HG03060 (cell line): Measurements from ENCODE around the gene COQ2.
"Not testable (repeated sequence)": the region's sequence is repeated elsewhere in the genome, so short reads cannot be mapped to it uniquely, and the experiment has no call there.

ENCODE experiments used
- ATAC-seq: cut with Tn5 transposase; IDR thresholded peaks from one replicate; pipeline ENCODE4 v1.9.1; 2021; ENCODE audit warnings: low read depth, moderate number of reproducible peaks; ENCODE audit not compliant: unreplicated experiment

The COQ2 gene, protein sequence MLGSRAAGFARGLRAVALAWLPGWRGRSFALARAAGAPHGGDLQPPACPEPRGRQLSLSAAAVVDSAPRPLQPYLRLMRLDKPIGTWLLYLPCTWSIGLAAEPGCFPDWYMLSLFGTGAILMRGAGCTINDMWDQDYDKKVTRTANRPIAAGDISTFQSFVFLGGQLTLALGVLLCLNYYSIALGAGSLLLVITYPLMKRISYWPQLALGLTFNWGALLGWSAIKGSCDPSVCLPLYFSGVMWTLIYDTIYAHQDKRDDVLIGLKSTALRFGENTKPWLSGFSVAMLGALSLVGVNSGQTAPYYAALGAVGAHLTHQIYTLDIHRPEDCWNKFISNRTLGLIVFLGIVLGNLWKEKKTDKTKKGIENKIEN

DNA sequence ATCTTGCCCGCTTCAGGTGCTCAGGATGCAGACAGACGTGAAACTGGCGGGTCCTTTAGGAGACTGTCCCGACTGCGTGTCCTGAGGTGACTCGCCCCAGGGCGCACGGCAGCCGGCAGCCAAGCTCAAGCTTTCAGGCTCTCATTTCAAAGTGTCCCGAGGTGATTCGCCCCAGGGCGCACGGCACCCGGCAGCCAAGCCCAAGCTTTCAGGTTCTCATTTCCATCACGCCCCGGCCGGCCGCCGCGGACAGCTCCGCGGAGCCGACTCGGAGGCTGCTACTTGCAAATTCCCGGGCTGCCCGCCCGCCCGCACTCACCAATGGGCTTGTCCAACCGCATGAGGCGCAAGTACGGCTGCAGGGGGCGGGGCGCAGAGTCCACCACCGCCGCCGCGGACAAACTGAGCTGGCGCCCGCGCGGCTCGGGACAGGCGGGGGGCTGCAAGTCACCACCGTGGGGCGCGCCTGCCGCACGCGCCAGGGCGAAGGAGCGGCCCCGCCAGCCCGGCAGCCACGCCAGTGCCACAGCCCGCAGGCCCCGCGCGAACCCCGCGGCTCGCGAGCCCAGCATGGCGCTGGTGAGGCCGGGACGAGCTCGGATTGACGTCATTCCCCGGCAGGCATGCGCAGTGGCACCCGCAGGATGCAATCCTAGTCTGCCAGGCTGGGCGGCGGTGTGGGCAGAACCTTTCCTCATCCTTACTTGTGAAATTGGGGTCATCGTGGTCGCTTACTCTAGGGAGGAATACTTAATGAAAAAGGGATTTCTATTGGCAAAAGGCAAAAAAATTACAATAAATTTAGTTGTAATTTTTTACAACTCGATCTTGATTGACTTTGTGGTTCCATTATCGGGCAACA is at the start of gene COQ2:
COQ2 (minus strand) TSS at position 606 of the 862 bp plus-strand sequence; CDS start at position 572, 34 bp downstream.
- ATAC-seq: peak; percentile 70

DNA sequence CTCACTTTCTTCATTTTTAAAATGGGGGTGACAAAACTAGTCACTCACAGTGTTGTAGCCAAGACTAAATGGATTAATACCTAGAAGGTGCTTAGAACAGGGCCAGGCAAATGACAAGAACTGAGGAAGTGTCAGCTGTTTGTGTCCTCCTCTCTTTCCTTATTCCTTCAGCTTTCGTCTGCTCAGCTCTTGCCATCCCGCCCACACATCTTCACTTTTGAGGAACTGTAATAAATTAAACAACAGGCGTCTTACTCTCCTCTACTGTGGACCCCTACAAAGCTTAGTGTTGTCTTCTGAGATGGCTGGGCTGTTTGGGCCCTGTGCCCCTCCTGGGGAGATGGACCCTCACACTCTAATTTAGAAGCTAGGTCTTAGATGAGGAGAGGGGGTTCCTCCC is 47.4 kb upstream of the COQ2 start:
- no peak for ATAC-seq

DNA sequence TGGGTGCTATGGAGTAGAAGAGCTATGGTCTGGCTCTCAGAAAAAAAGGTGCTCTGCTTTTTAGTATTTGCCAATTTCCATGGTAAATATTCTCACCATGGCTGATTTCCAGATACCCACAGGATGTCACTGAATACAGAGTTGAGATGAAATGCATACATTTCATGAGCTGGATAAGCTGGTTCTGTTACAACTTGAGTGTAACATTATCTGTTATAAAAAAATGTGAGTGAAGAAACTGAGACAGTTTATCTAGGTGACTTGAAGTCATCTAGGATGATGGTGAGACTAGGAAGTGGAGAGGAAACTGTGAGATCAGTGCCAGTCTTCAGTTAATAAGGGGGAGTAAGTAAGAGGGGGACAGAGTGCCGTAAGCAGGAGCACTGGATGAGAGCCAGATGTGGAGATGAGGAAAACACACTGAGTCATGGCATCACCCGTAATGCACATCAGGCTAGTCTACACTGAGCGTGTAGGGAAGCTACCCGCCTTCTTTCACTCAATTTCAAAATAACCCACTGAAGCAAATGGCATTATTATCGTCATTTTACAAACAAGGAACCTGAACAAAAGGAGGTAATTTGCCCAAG is 45.0 kb upstream of the COQ2 start:
- no peak for ATAC-seq

DNA sequence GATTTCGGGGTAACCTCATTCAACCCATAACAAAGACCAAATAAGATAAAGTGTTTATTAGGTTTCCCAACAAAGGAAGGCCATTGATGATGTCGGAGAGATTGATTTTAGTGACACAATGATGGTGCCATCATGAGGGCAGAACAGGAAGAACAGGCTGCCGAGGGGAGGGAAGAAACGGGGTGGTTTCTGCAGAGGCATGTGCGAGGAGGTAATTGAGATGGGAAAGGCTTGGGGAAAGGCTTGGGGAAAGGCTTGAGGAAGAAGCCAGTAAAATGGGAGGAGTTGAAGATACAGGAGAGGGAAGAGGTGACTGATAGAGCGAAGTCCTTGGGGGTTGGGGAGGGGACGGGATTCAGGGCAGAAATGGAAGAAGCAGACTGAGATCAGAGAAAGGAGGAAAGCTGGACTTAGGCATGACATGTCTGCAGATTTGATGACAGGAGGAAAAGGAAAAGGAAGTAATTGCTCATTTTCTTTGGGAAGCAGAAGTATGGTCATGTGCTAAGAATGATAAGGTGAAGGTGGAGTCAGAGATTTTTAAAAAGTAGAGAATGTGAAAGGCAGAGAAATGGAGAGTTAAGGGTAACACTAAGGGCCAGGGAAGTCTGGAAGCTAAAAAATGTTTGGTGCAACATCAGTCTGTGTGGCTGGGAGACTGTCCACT is 44.1 kb upstream of the COQ2 start:
- ATAC-seq: no peak

DNA sequence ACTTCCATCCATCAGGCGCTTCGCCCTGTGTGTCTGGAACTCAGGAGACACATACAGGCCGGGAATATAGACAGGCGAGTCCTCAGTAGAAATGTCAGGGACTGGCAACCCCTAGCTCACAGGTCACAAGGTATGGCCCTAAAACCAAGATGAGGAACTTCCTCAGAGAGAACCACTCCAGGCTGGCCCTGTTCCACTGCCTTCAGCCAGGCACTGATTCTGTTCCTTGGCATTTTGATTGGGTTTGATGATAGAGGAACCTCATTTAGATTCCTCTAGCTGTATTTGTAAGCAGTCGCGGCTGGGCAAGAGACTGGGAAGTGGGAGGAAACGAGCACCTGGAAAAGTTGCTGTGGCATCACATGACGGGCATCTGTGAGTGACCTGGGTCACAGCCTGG is 41.9 kb upstream of the COQ2 start:
- no peak for ATAC-seq

DNA sequence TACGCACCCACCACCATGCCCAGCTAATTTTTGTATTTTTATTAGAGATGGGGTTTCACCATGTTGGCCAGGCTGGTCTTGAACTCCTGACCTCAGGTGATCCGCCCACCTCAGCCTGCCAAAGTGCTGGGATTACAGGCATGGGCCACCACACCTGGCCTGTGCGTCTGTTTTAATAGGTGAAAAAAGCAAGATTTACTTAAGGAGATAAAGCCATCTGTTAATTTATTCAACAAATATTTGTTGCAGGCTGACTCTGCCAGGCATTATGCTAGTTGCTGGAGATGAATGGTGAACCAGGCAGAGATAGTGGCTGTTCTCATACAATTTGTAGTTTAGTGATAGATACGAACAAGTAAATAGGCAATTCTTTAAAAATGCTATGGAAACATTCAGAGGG is 40.7 kb upstream of the COQ2 start:
- ATAC-seq: not testable (repeated sequence)

DNA sequence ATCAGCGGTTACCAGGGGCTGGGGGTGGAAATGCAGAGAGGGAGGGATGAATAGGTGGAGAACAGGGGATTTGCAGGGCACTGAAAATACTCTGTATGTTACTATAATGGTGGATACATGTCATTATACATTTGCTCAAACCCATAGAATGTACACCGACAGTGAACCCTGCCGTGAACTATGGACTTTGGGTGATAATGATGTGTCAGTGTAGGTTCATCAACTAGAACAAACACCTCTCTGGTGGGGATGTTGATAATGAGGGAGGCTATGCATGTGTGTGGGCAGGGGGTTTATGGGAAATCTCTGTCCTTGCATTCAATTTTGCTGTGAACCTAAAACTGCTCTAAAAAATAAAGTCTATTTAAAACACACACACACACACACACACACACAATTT is 38.5 kb upstream of the COQ2 start:
- no peak for ATAC-seq

DNA sequence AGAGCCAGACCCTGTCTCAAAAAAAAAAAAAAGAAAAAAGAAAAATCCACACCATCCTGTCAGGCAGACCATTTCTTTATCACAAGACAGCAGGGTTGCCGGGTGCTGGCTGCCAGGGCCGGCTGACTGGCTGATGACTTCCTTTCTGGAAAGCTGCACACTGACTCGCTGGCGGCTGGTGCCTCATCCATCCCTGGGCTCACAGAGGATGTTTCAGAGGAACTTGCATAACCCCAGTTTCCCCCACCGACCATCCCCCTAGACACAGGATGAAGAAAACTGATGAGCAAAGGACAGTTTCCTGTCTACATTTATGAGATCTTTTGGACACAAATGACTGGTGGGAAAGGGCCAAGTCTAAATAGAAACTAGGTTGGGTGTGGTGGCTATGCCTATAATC is 36.0 kb upstream of the COQ2 start:
- ATAC-seq: no peak

DNA sequence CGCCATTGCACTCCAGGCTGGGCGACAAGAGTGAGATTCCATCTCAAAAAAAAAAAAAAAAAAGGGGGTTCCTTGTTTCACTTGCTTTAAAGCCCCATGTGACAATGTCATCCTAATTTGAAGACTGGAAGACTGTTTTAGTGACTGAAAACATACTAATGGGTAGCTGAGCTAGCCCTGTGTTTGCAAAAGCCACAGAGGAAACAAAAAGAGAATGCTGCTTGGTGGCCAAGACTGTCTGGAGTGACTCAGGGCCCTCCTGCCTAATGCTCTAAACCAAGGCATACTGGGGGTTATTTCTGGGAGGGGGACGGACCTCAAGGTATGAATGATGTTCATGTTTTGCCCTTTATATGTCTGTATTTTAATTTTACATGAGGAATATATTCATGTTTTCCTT is 34.1 kb upstream of the COQ2 start:
- ATAC-seq: no peak

DNA sequence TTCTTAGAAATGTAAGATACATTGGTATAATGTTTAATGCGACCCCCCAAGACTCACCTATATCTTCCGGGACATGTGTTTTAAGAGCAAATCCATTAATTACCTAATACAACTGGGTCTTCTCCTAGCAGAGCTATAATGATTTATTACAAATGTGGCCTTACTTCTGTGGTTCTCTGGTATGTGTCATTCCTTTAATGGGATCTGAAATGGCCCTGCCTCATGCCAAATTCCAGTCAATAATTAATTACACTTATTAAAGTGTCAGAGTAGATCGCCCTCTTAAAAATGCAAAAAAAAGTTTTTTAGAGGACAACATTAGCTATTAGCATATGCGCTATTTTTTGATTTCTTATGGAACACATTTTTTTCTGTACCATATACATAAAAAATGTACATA is 33.1 kb upstream of the COQ2 start:
- ATAC-seq: no peak

DNA sequence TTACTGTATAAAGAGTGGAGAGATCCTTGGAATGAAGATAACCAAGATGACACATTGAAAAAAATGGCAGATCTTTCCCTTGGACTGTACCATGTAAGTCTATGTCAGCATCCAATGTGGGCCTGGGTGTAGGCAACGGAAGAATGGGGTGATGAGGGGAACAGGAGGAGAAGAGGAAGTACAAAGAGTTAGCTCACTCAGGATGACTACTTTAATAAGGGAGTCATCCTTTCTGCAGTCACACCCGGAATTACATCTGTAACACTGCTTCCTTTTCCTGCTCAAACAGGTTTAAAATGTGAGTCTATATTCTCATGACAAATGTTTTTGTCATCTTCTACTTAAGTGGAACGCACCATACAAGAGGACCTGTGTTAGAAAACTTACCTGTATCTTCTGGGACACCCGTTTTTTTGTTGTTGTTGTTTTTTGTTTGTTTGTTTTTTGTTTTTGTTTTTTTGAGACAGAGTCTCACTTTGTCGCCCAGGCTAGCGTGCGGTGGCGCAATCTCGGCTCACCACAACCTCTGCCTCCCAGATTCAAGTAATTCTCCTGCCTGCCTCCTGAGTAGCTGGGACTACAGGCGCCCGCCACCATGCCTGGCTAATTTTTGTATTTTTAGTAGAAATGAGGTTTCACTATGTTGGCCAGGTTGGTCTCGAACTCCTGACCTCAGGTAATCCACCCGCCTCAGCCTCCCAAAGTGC is 32.0 kb upstream of the COQ2 start:
- ATAC-seq: no peak

DNA sequence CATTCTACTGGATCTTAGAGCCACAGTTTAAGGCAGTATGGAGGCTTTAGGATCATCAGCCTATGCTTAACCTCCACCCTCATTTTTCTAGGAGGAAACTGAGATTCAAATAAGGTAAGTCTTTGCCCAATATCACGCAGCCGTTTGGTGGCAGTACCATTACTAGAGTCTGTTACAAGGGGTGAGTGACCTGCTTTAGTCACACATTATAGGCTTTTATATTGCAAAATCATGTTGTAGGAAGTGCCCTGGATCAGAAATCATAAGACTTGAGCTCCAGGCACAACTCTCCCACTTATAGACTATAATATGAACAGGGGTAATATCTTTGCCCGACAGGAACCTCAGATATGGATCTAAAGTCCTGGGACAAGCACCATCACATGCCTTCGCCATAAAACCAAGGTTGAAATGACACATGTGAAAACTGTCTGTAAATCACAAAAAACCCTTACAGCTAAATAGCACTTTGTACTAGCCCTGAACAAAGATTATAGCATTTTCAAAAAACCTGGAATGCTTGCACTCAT is 30.8 kb upstream of the COQ2 start:
- ATAC-seq: no peak

DNA sequence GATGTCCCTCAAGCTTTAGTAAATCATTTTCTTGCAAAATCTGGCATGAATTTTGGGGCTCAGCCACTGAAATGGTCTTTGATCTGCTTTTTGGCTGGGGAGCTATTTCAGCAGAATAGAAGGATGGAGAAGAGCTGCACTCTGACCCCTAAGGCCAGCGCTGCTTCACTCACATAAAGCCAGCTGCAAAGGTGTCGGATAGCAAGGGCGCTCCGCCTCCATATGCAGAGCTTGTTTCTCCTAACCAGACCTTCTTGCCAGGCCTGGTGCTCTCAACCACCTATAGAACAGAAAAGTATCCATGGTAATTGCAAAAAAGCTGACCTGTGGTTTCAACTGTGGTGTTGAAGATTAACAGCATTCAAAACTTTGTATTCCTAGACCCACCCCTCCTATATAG is 24.1 kb upstream of the COQ2 start:
- ATAC-seq: no peak

DNA sequence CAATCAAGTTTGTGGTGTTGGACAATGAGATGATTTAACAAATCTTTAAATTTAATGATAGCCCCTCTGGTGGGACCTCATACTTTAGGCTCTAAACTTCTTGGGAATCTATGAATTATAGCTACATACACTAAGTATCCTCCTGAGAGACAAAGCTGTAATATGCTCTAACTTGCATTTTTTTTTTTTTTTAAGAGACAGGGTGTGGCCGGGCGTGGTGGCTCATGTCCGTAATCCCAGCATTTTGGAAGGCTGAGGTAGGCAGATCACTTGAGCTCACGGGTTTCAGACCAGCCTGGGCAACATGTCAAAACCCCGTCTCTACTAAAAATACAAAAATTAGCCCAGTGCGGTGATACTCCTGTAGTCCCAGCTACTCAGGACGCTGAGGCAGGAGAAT is 23.3 kb upstream of the COQ2 start:
- ATAC-seq: no peak

DNA sequence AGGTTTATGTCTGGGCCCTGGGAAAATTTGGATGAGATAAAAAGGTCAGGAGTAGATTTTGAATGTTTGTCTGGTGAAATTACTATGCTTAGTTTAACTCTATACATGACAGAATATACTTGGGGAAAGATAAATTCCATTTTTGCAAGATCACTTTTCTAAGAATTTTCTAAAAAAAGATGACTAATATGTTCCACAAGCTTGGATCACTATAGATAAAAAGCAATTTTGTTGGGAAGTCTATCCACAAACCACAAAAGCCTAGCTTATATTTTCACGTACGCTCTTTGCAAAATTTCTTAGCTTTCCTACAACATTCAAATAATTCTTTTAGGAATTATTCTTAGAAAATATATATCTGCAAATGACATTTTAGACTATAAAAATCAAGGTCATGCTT is 20.6 kb upstream of the COQ2 start:
- no peak for ATAC-seq

DNA sequence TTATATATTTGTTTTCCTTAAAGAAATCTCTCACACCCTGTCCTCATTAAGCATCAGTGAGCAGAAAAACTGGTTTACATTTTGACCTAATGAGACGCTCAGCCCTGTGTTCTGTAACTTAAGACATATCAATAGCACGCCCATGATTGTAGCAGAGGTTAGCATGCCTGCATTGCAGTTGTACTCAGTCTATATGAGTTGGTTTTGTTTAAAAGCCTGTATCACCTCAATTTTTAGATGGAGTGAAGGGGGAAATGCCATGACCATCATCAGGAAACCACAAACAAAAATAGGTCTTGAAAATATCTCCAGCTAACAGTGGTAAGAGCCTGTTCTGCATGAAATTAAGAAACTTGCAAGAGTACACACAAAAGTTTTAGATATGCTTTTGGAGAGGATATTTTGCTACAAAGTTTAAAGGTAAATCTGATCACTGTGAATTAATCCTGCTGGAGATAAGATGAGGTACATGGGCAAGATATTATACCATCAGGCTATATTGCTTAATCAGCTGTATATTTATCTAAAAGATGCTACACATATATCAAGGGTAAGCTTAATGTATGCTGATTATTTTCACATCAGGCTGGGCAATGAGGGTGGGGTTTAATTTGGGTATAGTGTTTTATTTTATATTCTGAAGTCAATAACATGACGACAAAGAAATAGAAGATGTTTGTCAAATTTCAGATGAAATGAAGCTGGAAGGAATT is 13.1 kb upstream of the COQ2 start:
- no peak for ATAC-seq

DNA sequence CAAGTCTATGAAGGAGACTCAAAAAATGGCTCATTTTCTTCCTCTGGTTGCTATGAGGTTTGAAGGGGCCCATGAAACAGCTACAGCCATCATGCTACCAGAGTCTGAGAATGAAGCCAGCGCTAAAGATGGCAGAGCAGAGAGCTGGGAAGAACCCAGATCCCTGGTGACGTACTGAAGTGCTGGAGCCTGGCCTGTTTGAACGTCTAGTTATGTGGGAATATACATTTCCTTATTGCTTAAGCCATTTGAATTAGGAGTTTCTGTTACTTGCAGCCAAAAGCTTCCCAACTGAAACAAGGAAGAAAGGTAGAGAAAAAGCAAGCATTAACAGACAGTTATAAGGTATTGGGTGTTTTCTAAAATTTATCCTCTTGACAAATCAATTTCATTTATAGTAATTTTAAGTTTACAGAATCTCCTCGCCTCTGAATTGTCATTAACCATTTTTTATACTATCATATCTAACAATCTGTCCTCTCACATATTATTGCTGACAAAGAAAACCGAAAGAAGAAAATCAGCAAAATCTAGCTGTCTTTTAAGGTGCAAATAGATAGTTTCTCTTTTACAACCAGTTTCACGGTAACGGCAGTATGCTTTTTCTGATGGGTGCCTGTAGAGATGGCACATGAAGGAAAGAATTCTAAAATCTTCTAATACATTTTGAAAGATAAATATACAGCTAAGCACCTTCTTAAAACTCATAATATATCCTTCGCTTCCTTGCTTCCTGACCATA is 8.9 kb upstream of the COQ2 start:
- ATAC-seq: no peak

DNA sequence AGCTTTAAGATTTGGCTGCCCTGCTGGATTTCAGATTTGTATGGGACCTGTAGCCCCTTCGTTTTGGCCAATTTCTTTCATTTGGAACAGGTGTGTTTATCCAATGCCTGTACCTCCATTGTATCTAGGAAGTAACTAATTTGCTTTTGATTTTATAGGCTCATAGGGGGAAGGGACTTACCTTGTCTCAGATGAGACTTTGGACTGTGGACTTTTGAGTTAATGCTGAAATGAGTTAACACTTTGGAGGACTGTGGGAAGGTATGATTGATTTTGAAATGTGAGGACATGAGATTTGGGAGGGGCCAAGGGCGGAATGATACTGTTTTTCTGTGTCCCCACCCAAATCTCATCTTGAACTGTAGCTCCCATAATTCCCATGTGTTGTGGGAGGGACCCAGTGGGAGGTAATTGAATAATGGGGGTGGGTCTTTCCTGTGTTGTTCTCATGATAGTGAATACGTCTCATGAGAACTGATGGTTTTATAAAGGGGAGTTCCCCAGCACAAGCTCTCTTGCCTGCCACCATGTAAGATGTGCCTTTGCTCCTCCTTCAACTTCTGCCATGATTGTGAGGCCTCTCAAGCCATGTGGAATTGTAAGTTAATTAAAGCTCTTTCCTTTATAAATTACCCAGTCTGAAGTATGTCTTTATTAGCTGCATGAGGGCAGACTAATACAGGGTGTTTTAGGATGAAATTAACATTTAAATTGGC is 5.6 kb upstream of the COQ2 start:
- ATAC-seq: not testable (repeated sequence)
